H1 (cell line): Measurements from ENCODE around the gene PBOV1. TPM values are rescaled to one million over a fixed set of nuclear protein-coding genes. Genes with fewer than 3 reads are reported as not detected.

Experiments
- CTCF ChIA-PET: fragments of 300-600 bp; sonication (Branson Sonifier 250); formaldehyde crosslinking; loops from one replicate; lab custom pipeline; 2021; ENCODE audit not compliant: partially characterized antibody; lab: Charles Lee
- POLR2A ChIA-PET: fragments of 300-600 bp; sonication (Branson Sonifier 250); formaldehyde crosslinking; loops from one replicate; lab custom pipeline; 2021; ENCODE audit warnings: inconsistent platforms; ENCODE audit not compliant: partially characterized antibody; lab: Charles Lee
- DNase-seq, 2 experiments: peaks; one replicate each; pipeline versions ENCODE4 v3.0.0 to v3.0.0-alpha.2; 2010 to 2022; ENCODE audit warnings: low spot score in 2 of 2, low read depth in 1 of 2, mixed read lengths in 1 of 2
- FAIRE-seq: peaks from 2 replicates; lab custom pipeline; 2011; peaks lifted over from hg19 to GRCh38; lab: Jason Lieb, UNC
- H2AFZ ChIP-seq: 2 replicates; pipeline ENCODE4 v1.8.1; 2012; ENCODE audit warnings: low read length, inconsistent platforms
- H2AK5ac ChIP-seq: 2 replicates; pipeline ENCODE4 v1.6.1; 2013; ENCODE audit warnings: low read depth, low read length
- H2BK120ac ChIP-seq: replicated peaks from 2 replicates; pipeline ENCODE3; 2013; ENCODE audit warnings: low read depth, low read length, inconsistent platforms
- H2BK12ac ChIP-seq: 2 replicates; pipeline ENCODE4 v1.6.1; 2013; ENCODE audit warnings: low read depth, low read length
- H2BK15ac ChIP-seq: 2 replicates; pipeline ENCODE4 v1.6.1; 2013; ENCODE audit warnings: low read length
- H2BK20ac ChIP-seq: 2 replicates; pipeline ENCODE4 v1.6.1; 2013; ENCODE audit warnings: low read length
- H2BK5ac ChIP-seq: 2 replicates; pipeline ENCODE4 v1.6.1; 2013; ENCODE audit warnings: low read depth, low read length
- H3K14ac ChIP-seq: 2 replicates; pipeline ENCODE4 v1.6.1; 2013; ENCODE audit warnings: inconsistent platforms; ENCODE audit not compliant: insufficient read length
- H3K18ac ChIP-seq: 2 replicates; pipeline ENCODE4 v1.6.1; 2013; ENCODE audit warnings: low read length; ENCODE audit errors: extremely low read depth
- H3K23ac ChIP-seq: 2 replicates; pipeline ENCODE4 v1.6.1; 2013; ENCODE audit warnings: inconsistent platforms; ENCODE audit not compliant: insufficient read length
- H3K23me2 ChIP-seq: 2 replicates; pipeline ENCODE4 v1.6.1; 2013; ENCODE audit warnings: low read depth, low read length
- H3K27ac ChIP-seq: 2 replicates; pipeline ENCODE4 v1.6.1; 2011; ENCODE audit warnings: low read depth, low read length, inconsistent platforms
- H3K27me3 ChIP-seq, 4 experiments: replicated peaks in 1 of 4; 1 replicate in 1 of 4; 2 replicates in 3 of 4; pipeline versions ENCODE4 v1.6.1 to v1.8.1; 2011 to 2013; ENCODE audit warnings: low read length in 3 of 4, mild to moderate bottlenecking in 3 of 4, inconsistent platforms in 2 of 4, mixed read lengths in 2 of 4, moderate library complexity in 1 of 4; ENCODE audit not compliant: control insufficient read depth in 3 of 4, insufficient read depth in 3 of 4; ENCODE audit errors: extremely low read depth in 1 of 4
- H3K36me3 ChIP-seq, 4 experiments: 2 replicates each; pipeline versions ENCODE4 v1.6.1 to v1.8.1; 2011 to 2013; ENCODE audit warnings: mild to moderate bottlenecking in 4 of 4, low read length in 3 of 4, moderate library complexity in 2 of 4, control low read depth in 1 of 4, inconsistent platforms in 1 of 4; ENCODE audit not compliant: insufficient read depth in 4 of 4, control insufficient read depth in 2 of 4
- H3K4ac ChIP-seq: replicated peaks from 2 replicates; pipeline ENCODE3; 2013; ENCODE audit warnings: low read length, low read depth, mixed read lengths, inconsistent platforms; ENCODE audit not compliant: insufficient read length
- H3K4me1 ChIP-seq, 4 experiments: replicated peaks in 1 of 4; 1 replicate in 1 of 4; 2 replicates in 3 of 4; pipeline versions ENCODE4 v1.6.1 to v1.8.1; 2011 to 2013; ENCODE audit warnings: low read length in 3 of 4, inconsistent platforms in 2 of 4, mixed read lengths in 1 of 4; ENCODE audit not compliant: insufficient read depth in 4 of 4, control insufficient read depth in 3 of 4
- H3K4me2 ChIP-seq, 2 experiments: 2 replicates each; pipeline versions ENCODE4 v1.6.1 to v1.8.1; 2011 to 2013; ENCODE audit warnings: low read depth in 2 of 2, low read length in 2 of 2, control low read depth in 1 of 2, inconsistent platforms in 1 of 2, mild to moderate bottlenecking in 1 of 2; ENCODE audit not compliant: insufficient read depth in 1 of 2
- H3K4me3 ChIP-seq, 4 experiments: fragments of 200-600, 300-600 bp in 1 of 4; sonication (generic), shearing (Covaris generic), sonication (Bioruptor Twin) in 1 of 4; 2 replicates each; pipeline versions ENCODE4 v1.5.1 to v1.8.1; 2011 to 2016; ENCODE audit warnings: low read length in 4 of 4, low read depth in 3 of 4, control low read depth in 2 of 4, inconsistent platforms in 2 of 4, mild to moderate bottlenecking in 2 of 4, mixed read lengths in 1 of 4, moderate library complexity in 1 of 4; ENCODE audit not compliant: insufficient read depth in 2 of 4; ENCODE audit errors: extremely low read depth in 1 of 4
- H3K56ac ChIP-seq: replicated peaks from 2 replicates; pipeline ENCODE3; 2013; ENCODE audit warnings: low read depth, mild to moderate bottlenecking, mixed read lengths, low read length, inconsistent platforms; ENCODE audit not compliant: insufficient read length
- H3K79me1 ChIP-seq: 2 replicates; pipeline ENCODE4 v1.6.1; 2013; ENCODE audit warnings: low read depth, low read length, control low read depth
- H3K79me2 ChIP-seq, 2 experiments: 2 replicates each; pipeline versions ENCODE4 v1.6.1 to v1.8.1; 2012 to 2013; ENCODE audit warnings: low read length in 2 of 2, mild to moderate bottlenecking in 2 of 2, inconsistent platforms in 1 of 2; ENCODE audit not compliant: insufficient read depth in 2 of 2, control insufficient read depth in 1 of 2
- H3K9ac ChIP-seq, 4 experiments: replicated peaks in 1 of 4; 1 replicate in 1 of 4; 2 replicates in 3 of 4; pipeline versions ENCODE4 v1.6.1 to v1.8.1; 2011 to 2013; ENCODE audit warnings: low read depth in 3 of 4, low read length in 3 of 4, control low read depth in 2 of 4, mild to moderate bottlenecking in 2 of 4, moderate library complexity in 2 of 4, inconsistent platforms in 1 of 4; ENCODE audit errors: extremely low read depth in 1 of 4
- H3K9me3 ChIP-seq, 2 experiments: 2 replicates each; pipeline versions ENCODE4 v1.6.1 to v1.8.1; 2012 to 2013; ENCODE audit warnings: mild to moderate bottlenecking in 2 of 2, moderate library complexity in 2 of 2, control low read depth in 1 of 2, inconsistent platforms in 1 of 2, low read depth in 1 of 2, low read length in 1 of 2, mixed read lengths in 1 of 2; ENCODE audit not compliant: insufficient read depth in 2 of 2
- H4K20me1 ChIP-seq, 2 experiments: replicated peaks in 1 of 2; 2 replicates each; pipeline versions ENCODE3 to v1.8.1; 2011 to 2013; ENCODE audit warnings: inconsistent platforms in 2 of 2, low read length in 2 of 2, mild to moderate bottlenecking in 1 of 2; ENCODE audit not compliant: insufficient read depth in 2 of 2, control insufficient read depth in 1 of 2
- H4K5ac ChIP-seq: 2 replicates; pipeline ENCODE4 v1.6.1; 2013; ENCODE audit warnings: low read length, low read depth, mixed read lengths, inconsistent platforms; ENCODE audit not compliant: insufficient read length
- H4K8ac ChIP-seq: 2 replicates; pipeline ENCODE4 v1.8.0; 2013; ENCODE audit warnings: mild to moderate bottlenecking, moderate library complexity, low read length, inconsistent platforms; ENCODE audit not compliant: insufficient read depth; ENCODE audit errors: extremely low read depth
- H4K91ac ChIP-seq: replicated peaks from 2 replicates; pipeline ENCODE3; 2013; ENCODE audit warnings: low read length, mixed read lengths, inconsistent platforms; ENCODE audit not compliant: insufficient read length
- CHD1 ChIP-seq: IDR thresholded peaks from 2 replicates; pipeline ENCODE4 v1.6.1; 2012; ENCODE audit warnings: low read depth, low read length, improper control_type of control experiment
- EP300 ChIP-seq, 2 experiments: IDR thresholded peaks; 1 replicate in 1 of 2; 2 replicates in 1 of 2; pipeline ENCODE4 v1.6.1; 2011 to 2012; ENCODE audit warnings: low read depth in 2 of 2, low read length in 2 of 2, mild to moderate bottlenecking in 2 of 2, borderline replicate concordance in 1 of 2, inconsistent platforms in 1 of 2, moderate library complexity in 1 of 2
- SIRT6 ChIP-seq: IDR thresholded peaks from one replicate; pipeline ENCODE4 v1.7.1; 2012; ENCODE audit warnings: low read length, inconsistent platforms
- SIX5 ChIP-seq: IDR thresholded peaks from 2 replicates; pipeline ENCODE4 v1.6.1; 2011; ENCODE audit warnings: mild to moderate bottlenecking, low read depth, low read length
- SP4 ChIP-seq: IDR thresholded peaks from 2 replicates; pipeline ENCODE4 v1.6.1; 2012; ENCODE audit warnings: low read length, inconsistent platforms
- TAF1 ChIP-seq: IDR thresholded peaks from 2 replicates; pipeline ENCODE4 v1.6.1; 2011; ENCODE audit warnings: mild to moderate bottlenecking, low read depth, low read length
- TAF7 ChIP-seq: optimal IDR thresholded peaks from 2 replicates; pipeline ENCODE3; 2011; ENCODE audit warnings: low read depth, mild to moderate bottlenecking, inconsistent platforms, low read length, moderate library complexity, borderline replicate concordance
- TCF12 ChIP-seq: IDR thresholded peaks from 2 replicates; pipeline ENCODE4 v1.6.1; 2011; ENCODE audit warnings: low read depth, mild to moderate bottlenecking, low read length
- WGBS, 2 experiments: shearing (Covaris generic) in 1 of 2; methylation state at CpG; one replicate each; pipeline versions ENCODE4 v1.1.6 to v1.1.7; 2013 to 2015; ENCODE audit warnings: low lambda C conversion rate in 2 of 2, mixed read lengths in 2 of 2, inconsistent platforms in 1 of 2, low coverage in 1 of 2, missing lambda C conversion rate in 1 of 2; ENCODE audit not compliant: insufficient replicate concordance in 2 of 2, insufficient coverage in 1 of 2, insufficient read length in 1 of 2; ENCODE audit errors: extremely low coverage in 1 of 2, missing lambda C conversion rate in 1 of 2; 5-methylcytosine and 5-hydroxymethylcytosine counted together
- polyA plus RNA-seq, 7 experiments: library from polyadenylated mRNA; depleted of rRNA in 3 of 7; stranded (reverse) in 5 of 7; unstranded in 2 of 7; fragments of >200 nt in 5 of 7; fragments of 200-250 nt in 2 of 7; gene quantifications; 1 replicate in 5 of 7; 2 replicates in 1 of 7; 4 replicates in 1 of 7; pipeline versions ENCODE4 v1.2.1 to v1.2.3, GENCODE V29; 2011 to 2013; ENCODE audit warnings: missing spikeins in 2 of 7, mixed read lengths in 2 of 7
- total RNA-seq: library from RNA; stranded (reverse); fragmentation: NEBNext Ultra II Directional; extraction: Animal tissue kit (Norgen Biotek cat#: 25700); gene quantifications from 2 replicates; pipeline ENCODE4 v1.2.1, GENCODE V29; 2021
- TF ChIP-seq, protein P1 (sequence below): IDR thresholded peaks from 2 replicates; pipeline ENCODE4 v1.6.1; 2011; ENCODE audit warnings: low read depth, mild to moderate bottlenecking, low read length; ENCODE audit not compliant: insufficient read depth
- TF ChIP-seq, protein P2 (sequence below): IDR thresholded peaks from 2 replicates; pipeline ENCODE4 v1.6.1; 2012; ENCODE audit warnings: inconsistent platforms

PBOV1 gene
- total and polyA plus RNA-seq, 2 of the 8 experiments (the other 6 are each of a cell fraction or from before 2014, with no cell fraction given) = not detected

DNA sequence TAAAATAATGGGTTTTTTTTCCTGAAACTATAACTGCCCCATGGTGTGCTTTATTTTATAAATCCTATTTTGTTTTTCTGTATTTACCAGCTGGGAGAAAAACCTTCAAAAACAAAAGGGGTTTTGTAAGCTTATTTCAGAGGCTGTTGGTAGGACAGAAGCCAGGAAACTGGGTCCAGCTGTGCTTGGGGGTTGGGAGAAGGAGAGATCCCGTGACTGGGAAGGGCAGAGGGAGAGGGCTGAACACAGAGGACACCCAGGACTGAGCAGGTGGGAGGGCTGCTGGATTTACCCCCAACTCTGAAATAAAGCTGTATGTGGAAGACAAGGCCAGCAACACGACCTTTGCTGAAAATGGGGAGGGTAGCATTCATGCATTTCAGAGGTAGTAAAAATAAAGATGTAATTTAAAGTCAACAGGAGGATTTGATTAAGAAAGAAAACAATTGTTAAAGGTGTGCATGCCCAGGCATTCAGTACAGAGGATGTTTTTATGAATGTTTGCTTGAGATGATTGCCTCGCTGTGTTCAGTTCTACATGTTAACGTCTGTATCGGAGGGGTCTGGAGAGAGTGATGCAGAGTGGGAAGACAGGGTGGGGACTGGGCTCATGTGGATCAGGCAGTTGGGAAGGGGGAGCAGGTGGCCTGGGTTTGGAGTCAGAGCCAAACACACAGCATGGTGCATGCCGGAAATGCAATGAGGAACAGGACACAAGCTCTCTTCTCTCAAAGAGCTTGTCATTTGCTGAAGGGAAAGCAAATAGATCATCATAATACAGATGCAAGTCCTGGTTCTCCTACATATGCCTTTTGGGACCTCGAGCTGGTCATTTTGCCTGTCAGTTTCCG lies 35.1 kb downstream of the PBOV1 start:
- Histone ChIP-seq H2BK20ac (peak overlapping the region; percentile 51), H3K27ac (peak overlapping the region; percentile 68), H3K79me1 (peaks cover 2% of the 10 kb centered on the region; the same call in 1 of the 2 replicates), H2AFZ (0 out of 2 replicates have a peak overlapping the region, but pooled peaks have one; percentile 3), H3K56ac (no peak overlapping the region), H3K79me2 (peaks cover 0 to 7% of the 10 kb centered on the region in 2 experiments; a peak in 2 of 4 replicates), H4K8ac (no peak overlapping the region), H2AK5ac (peak overlapping the region; percentile 75; the same call in 1 of the 2 replicates), H3K4me2 (peak overlapping the region; percentile 41 to 43; a peak in 3 of 4 replicates), H3K23me2 (no peaks in the 10 kb centered on the region), H4K91ac (peak overlapping the region; percentile 93), H3K4me1 (peaks cover 7 to 19% (median 13%) of the 10 kb centered on the region in 4 experiments), H2BK12ac (peak overlapping the region; percentile 81; the same call in 1 of the 2 replicates), H3K36me3 (no peaks in the 10 kb centered on the region), H3K4ac (peak overlapping the region; percentile 62), H2BK120ac (peak overlapping the region; percentile 74), H3K9me3 (peaks cover 0 to 2% of the 10 kb centered on the region in 2 experiments; a peak in 1 of 4 replicates), H3K4me3 (peak overlapping the region in 1 of 4 experiments; percentile 23; a peak in 1 of 8 replicates), H3K18ac (peak overlapping the region; percentile 41; the same call in 1 of the 2 replicates), H2BK15ac (no peak overlapping the region), H3K23ac (no peak overlapping the region), H2BK5ac (peak overlapping the region; percentile 27; the same call in 1 of the 2 replicates), H3K9ac (no peak overlapping the region), H4K5ac (peak overlapping the region; percentile 80), H4K20me1 (no peaks in the 10 kb centered on the region), H3K27me3 (no peaks in the 10 kb centered on the region), H3K14ac (no peak overlapping the region)
- FAIRE-seq = peak; percentile 88
- ChIA-PET CTCF (interaction anchor here (0.8 to 3.2 kb wide), 9 partner anchors 10 to 93 kb away, joined by 3 to 16 read pairs (median 4); no protein-coding TSS in a partner anchor), POLR2A (interaction anchor here (1.0 to 1.1 kb wide), 2 partner anchors 11 to 22 kb away, joined by 3 to 6 read pairs; partner anchors contain the start of gene ARFGEF3)
- WGBS, 2 experiments = 47% methylated on average over 8 of the region's 8 CpGs; no CpG with 5 or more reads in 1 of the 2 experiments
- DNase-seq = peak in 1 of 2 experiments; percentile 55
- TF ChIP-seq TAF1 (no peak), SIX5 (no peak), TAF7 (no peak), SP4 (no peak), CHD1 (no peak), EP300 (IDR thresholded peaks at IDR 0.05; ENCODE audit: borderline replicate concordance in 1 of 2, low read depth in 2 of 2, low read length in 2 of 2) (peak in 1 of 2 experiments; percentile 47; a peak in 1 of 3 replicates), SIRT6 (no peak), TCF12 (peak; percentile 68; the same call in 1 of the 2 replicates)
- TF ChIP-seq, protein P1, sequence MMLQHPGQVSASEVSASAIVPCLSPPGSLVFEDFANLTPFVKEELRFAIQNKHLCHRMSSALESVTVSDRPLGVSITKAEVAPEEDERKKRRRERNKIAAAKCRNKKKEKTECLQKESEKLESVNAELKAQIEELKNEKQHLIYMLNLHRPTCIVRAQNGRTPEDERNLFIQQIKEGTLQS = no peak
- TF ChIP-seq, protein P2, sequence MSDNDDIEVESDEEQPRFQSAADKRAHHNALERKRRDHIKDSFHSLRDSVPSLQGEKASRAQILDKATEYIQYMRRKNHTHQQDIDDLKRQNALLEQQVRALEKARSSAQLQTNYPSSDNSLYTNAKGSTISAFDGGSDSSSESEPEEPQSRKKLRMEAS = 0 out of 2 replicates have a peak, but pooled peaks have one; percentile 39
